HCT116 (cell line): ENCODE data around the gene ADIPOR2.

Source experiments
- CTCF ChIP-seq, 3 experiments: fragments of 200-600 bp in 1 of 3; sonication (generic) in 1 of 3; IDR thresholded peaks in 2 of 3; conservative IDR thresholded peaks in 1 of 3; 2 replicates each; pipeline ENCODE4 v1.5.1; 2012 to 2017; ENCODE audit warnings: low read depth in 2 of 3, low read length in 2 of 3, antibody characterized with exemption in 1 of 3, borderline replicate concordance in 1 of 3, control low read depth in 1 of 3, mild to moderate bottlenecking in 1 of 3, mixed read lengths in 1 of 3, mixed run types in 1 of 3, moderate library complexity in 1 of 3; ENCODE audit not compliant: insufficient read depth in 1 of 3
- EZH2 ChIP-seq: fragments of 200-600 bp; sonication (generic); IDR thresholded peaks from 2 replicates; pipeline ENCODE4 v1.6.1; 2017; ENCODE audit warnings: antibody characterized with exemption, mixed run types
- POLR2A ChIP-seq: IDR thresholded peaks from 2 replicates; pipeline ENCODE4 v1.7.0; 2011; ENCODE audit warnings: borderline replicate concordance; ENCODE audit not compliant: insufficient read depth, insufficient read length; ENCODE audit errors: extremely low read depth

- no peak for TF ChIP-seq EZH2
- no peak for TF ChIP-seq POLR2A
- TF ChIP-seq CTCF (IDR thresholded peaks at IDR 0.05 in 2 of 3, conservative IDR thresholded peaks at IDR 0.05 in 1 of 3; ENCODE audit: borderline replicate concordance in 1 of 3, insufficient read depth in 1 of 3, low read depth in 2 of 3, low read length in 2 of 3): no peak
These were observed 104.4 kb downstream of the ADIPOR2 start for GRCh38 chr12:1795221-1795784.
